H9 (cell line): ENCODE data around the gene ABHD8. TPM values are rescaled to one million over a fixed set of nuclear protein-coding genes. Genes with fewer than 3 reads are reported as not detected.

Experiments used
- DNase-seq: peaks from one replicate; pipeline ENCODE4 v3.0.0-alpha.2; 2017
- H2AFZ ChIP-seq: one replicate; pipeline ENCODE4 v1.6.1; 2013; ENCODE audit warnings: mild to moderate bottlenecking, low read length, control low read depth, moderate library complexity
- H2AK5ac ChIP-seq: 2 replicates; pipeline ENCODE4 v1.6.1; 2013; ENCODE audit warnings: low read length, control low read depth, mixed read lengths; ENCODE audit not compliant: insufficient read length
- H2BK120ac ChIP-seq: one replicate; pipeline ENCODE4 v1.6.1; 2013; ENCODE audit warnings: low read depth, mild to moderate bottlenecking, low read length, control low read depth, inconsistent platforms; ENCODE audit not compliant: poor library complexity, severe bottlenecking
- H2BK12ac ChIP-seq: 2 replicates; pipeline ENCODE4 v1.6.1; 2013; ENCODE audit warnings: low read length, control low read depth, mixed read lengths, low read depth; ENCODE audit not compliant: insufficient read length
- H2BK15ac ChIP-seq: 2 replicates; pipeline ENCODE4 v1.6.1; 2013; ENCODE audit warnings: low read depth, low read length, control low read depth
- H2BK20ac ChIP-seq: one replicate; pipeline ENCODE4 v1.6.1; 2013; ENCODE audit warnings: low read depth, mild to moderate bottlenecking, low read length, control low read depth, inconsistent platforms; ENCODE audit not compliant: poor library complexity, severe bottlenecking
- H2BK5ac ChIP-seq: 2 replicates; pipeline ENCODE4 v1.6.1; 2013; ENCODE audit warnings: low read length, control low read depth, mixed read lengths; ENCODE audit not compliant: insufficient read length
- H3K14ac ChIP-seq: 2 replicates; pipeline ENCODE4 v1.6.1; 2013; ENCODE audit warnings: low read length, control low read depth; ENCODE audit not compliant: insufficient read depth
- H3K18ac ChIP-seq: 2 replicates; pipeline ENCODE4 v1.6.1; 2013; ENCODE audit warnings: low read depth, mild to moderate bottlenecking, mixed read lengths, low read length, control low read depth; ENCODE audit not compliant: insufficient read length
- H3K23ac ChIP-seq: 2 replicates; pipeline ENCODE4 v1.6.1; 2013; ENCODE audit warnings: low read length, control low read depth, mixed read lengths, low read depth; ENCODE audit not compliant: insufficient read length
- H3K23me2 ChIP-seq: 2 replicates; pipeline ENCODE4 v1.6.1; 2013; ENCODE audit warnings: low read depth, mild to moderate bottlenecking, mixed read lengths, low read length, control low read depth; ENCODE audit not compliant: insufficient read length, poor library complexity, severe bottlenecking
- H3K27ac ChIP-seq: 2 replicates; pipeline ENCODE4 v1.5.1; 2013; ENCODE audit warnings: low read length, control low read depth, mixed read lengths, low read depth; ENCODE audit not compliant: insufficient read length
- H3K27me3 ChIP-seq: 2 replicates; pipeline ENCODE4 v1.6.1; 2013; ENCODE audit warnings: low read length, control low read depth, inconsistent platforms; ENCODE audit not compliant: insufficient read depth
- H3K4ac ChIP-seq: 2 replicates; pipeline ENCODE4 v1.6.1; 2013; ENCODE audit warnings: low read depth, mild to moderate bottlenecking, control low read depth, inconsistent platforms, low read length, moderate library complexity
- H3K4me1 ChIP-seq: 2 replicates; pipeline ENCODE4 v1.6.1; 2013; ENCODE audit warnings: low read length, control low read depth, inconsistent platforms; ENCODE audit not compliant: insufficient read depth
- H3K4me2 ChIP-seq: 2 replicates; pipeline ENCODE4 v1.6.1; 2013; ENCODE audit warnings: low read length, control low read depth, mixed read lengths; ENCODE audit not compliant: insufficient read length, insufficient read depth
- H3K56ac ChIP-seq: 2 replicates; pipeline ENCODE4 v1.6.1; 2013; ENCODE audit warnings: low read depth, mild to moderate bottlenecking, mixed read lengths, low read length, control low read depth; ENCODE audit not compliant: insufficient read length
- H3K79me1 ChIP-seq: 2 replicates; pipeline ENCODE4 v1.6.1; 2013; ENCODE audit warnings: low read depth, mild to moderate bottlenecking, moderate library complexity, low read length, control low read depth, inconsistent platforms; ENCODE audit not compliant: insufficient read depth, poor library complexity, severe bottlenecking
- H3K79me2 ChIP-seq: 2 replicates; pipeline ENCODE4 v1.6.1; 2013; ENCODE audit warnings: low read length, control low read depth, inconsistent platforms; ENCODE audit not compliant: insufficient read depth
- H3K9ac ChIP-seq: 2 replicates; pipeline ENCODE4 v1.6.1; 2013; ENCODE audit warnings: low read length, control low read depth, mixed read lengths; ENCODE audit not compliant: insufficient read length; ENCODE audit errors: extremely low read depth
- H3K9me3 ChIP-seq: one replicate; pipeline ENCODE4 v1.6.1; 2013; ENCODE audit warnings: low read depth, low read length, inconsistent platforms; ENCODE audit not compliant: control insufficient read depth
- H3T11ph ChIP-seq: one replicate; pipeline ENCODE4 v1.6.1; 2013; ENCODE audit warnings: mild to moderate bottlenecking, low read length, control low read depth, inconsistent platforms
- H4K20me1 ChIP-seq: one replicate; pipeline ENCODE4 v1.6.1; 2013; ENCODE audit not compliant: control insufficient read depth, insufficient read length, insufficient read depth
- H4K5ac ChIP-seq: 2 replicates; pipeline ENCODE4 v1.6.1; 2013; ENCODE audit warnings: low read depth, mild to moderate bottlenecking, mixed read lengths, low read length, control low read depth; ENCODE audit not compliant: insufficient read length
- H4K8ac ChIP-seq: replicated peaks from 2 replicates; pipeline ENCODE4 v1.6.1; 2013; ENCODE audit warnings: low read length, control low read depth, mixed read lengths, low read depth; ENCODE audit not compliant: insufficient read length
- H4K91ac ChIP-seq: 2 replicates; pipeline ENCODE4 v1.6.1; 2013; ENCODE audit warnings: low read depth, mild to moderate bottlenecking, moderate library complexity, mixed read lengths, low read length, control low read depth; ENCODE audit not compliant: insufficient read length
- H3K27ac Mint-ChIP-seq, 3 experiments: 2 replicates in 2 of 3; 3 replicates in 1 of 3; pipeline ENCODE4 v1.8.0; 2020 to 2021; ENCODE audit warnings: mixed read lengths in 3 of 3, mild to moderate bottlenecking in 1 of 3, moderate library complexity in 1 of 3
- H3K27me3 Mint-ChIP-seq: 2 replicates; pipeline ENCODE4 v1.8.0; 2021; ENCODE audit warnings: low read depth, mild to moderate bottlenecking, moderate library complexity, mixed read lengths
- H3K36me3 Mint-ChIP-seq, 3 experiments: 2 replicates in 2 of 3; 3 replicates in 1 of 3; pipeline ENCODE4 v1.8.0; 2020 to 2021; ENCODE audit warnings: low read depth in 3 of 3, mixed read lengths in 3 of 3; ENCODE audit not compliant: insufficient read depth in 1 of 3
- H3K4me1 Mint-ChIP-seq, 2 experiments: 2 replicates each; pipeline ENCODE4 v1.8.0; 2020; ENCODE audit warnings: mixed read lengths in 2 of 2
- H3K4me3 Mint-ChIP-seq, 2 experiments: 2 replicates in 1 of 2; 3 replicates in 1 of 2; pipeline ENCODE4 v1.8.0; 2020 to 2021; ENCODE audit warnings: mild to moderate bottlenecking in 2 of 2, mixed read lengths in 2 of 2, moderate library complexity in 1 of 2
- H3K9me3 Mint-ChIP-seq, 2 experiments: 2 replicates in 1 of 2; 3 replicates in 1 of 2; pipeline ENCODE4 v1.8.0; 2020; ENCODE audit warnings: mild to moderate bottlenecking in 2 of 2, mixed read lengths in 2 of 2, moderate library complexity in 1 of 2
- WGBS: extraction: QIAGEN DNeasy Blood & Tissue Kit; methylation state at CpG from one replicate; pipeline ENCODE4 v1.1.7; 2013; ENCODE audit warnings: missing lambda C conversion rate, low lambda C conversion rate, mixed read lengths; ENCODE audit not compliant: insufficient read length; ENCODE audit errors: extremely low coverage; 5-methylcytosine and 5-hydroxymethylcytosine counted together
- total RNA-seq: library from RNA; stranded (reverse); gene quantifications from 2 replicates; pipeline ENCODE4 v1.2.1, GENCODE V29; 2021
- TF ChIP-seq, protein P1 (sequence below): fragments of 200-600 bp; sonication (generic); conservative IDR thresholded peaks from 3 replicates; pipeline ENCODE4 v1.8.0; 2021; ENCODE audit warnings: antibody characterized with exemption, mild to moderate bottlenecking

Gene ABHD8
- total RNA-seq, 1 experiment from 2014 or later, result 11.7 TPM

GRCh38 chr19:17347877-17348276 lies 44.7 kb upstream of the ABHD8 start:
- Histone ChIP-seq H3K4ac (no peak overlapping the region), H3K79me1 (no peaks in the 10 kb centered on the region), H3K27ac (no peak overlapping the region), H3K4me1 (no peaks in the 10 kb centered on the region), H3K23me2 (no peaks in the 10 kb centered on the region), H4K5ac (no peak overlapping the region), H3K56ac (no peak overlapping the region), H2BK20ac (no peak overlapping the region), H2BK15ac (no peak overlapping the region), H3K18ac (no peak overlapping the region), H2BK12ac (no peak overlapping the region), H3K9ac (no peak overlapping the region), H3K9me3 (no peaks in the 10 kb centered on the region), H3T11ph (no peak overlapping the region), H2BK5ac (no peak overlapping the region), H2BK120ac (no peak overlapping the region), H3K27me3 (no peaks in the 10 kb centered on the region), H4K8ac (no peak overlapping the region), H3K14ac (no peak overlapping the region), H2AK5ac (no peak overlapping the region), H3K23ac (no peak overlapping the region), H3K79me2 (no peaks in the 10 kb centered on the region), H4K91ac (no peak overlapping the region), H3K4me2 (no peak overlapping the region), H4K20me1 (no peaks in the 10 kb centered on the region), H2AFZ (no peak overlapping the region)
- H3K36me3 Mint-ChIP-seq, result peaks cover 0 to 10% (median 1%) of the 10 kb centered on the region in 3 experiments; a peak in 4 of 7 replicates
- peaks cover 13 to 20% of the 10 kb centered on the region in 2 experiments for H3K4me1 Mint-ChIP-seq
- TF ChIP-seq, protein P1, sequence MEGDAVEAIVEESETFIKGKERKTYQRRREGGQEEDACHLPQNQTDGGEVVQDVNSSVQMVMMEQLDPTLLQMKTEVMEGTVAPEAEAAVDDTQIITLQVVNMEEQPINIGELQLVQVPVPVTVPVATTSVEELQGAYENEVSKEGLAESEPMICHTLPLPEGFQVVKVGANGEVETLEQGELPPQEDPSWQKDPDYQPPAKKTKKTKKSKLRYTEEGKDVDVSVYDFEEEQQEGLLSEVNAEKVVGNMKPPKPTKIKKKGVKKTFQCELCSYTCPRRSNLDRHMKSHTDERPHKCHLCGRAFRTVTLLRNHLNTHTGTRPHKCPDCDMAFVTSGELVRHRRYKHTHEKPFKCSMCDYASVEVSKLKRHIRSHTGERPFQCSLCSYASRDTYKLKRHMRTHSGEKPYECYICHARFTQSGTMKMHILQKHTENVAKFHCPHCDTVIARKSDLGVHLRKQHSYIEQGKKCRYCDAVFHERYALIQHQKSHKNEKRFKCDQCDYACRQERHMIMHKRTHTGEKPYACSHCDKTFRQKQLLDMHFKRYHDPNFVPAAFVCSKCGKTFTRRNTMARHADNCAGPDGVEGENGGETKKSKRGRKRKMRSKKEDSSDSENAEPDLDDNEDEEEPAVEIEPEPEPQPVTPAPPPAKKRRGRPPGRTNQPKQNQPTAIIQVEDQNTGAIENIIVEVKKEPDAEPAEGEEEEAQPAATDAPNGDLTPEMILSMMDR, result no peak
- DNase-seq, result no peak
- no peak overlapping the region for H3K4me3 Mint-ChIP-seq
- H3K27ac Mint-ChIP-seq, result peak overlapping the region in 1 of 3 experiments; percentile 34; a peak in 2 of 7 replicates
- WGBS, result no CpG with 5 or more reads among the region's 2 CpGs
- H3K27me3 Mint-ChIP-seq, result peaks cover 4% of the 10 kb centered on the region; the same call in 1 of the 2 replicates
- no peaks in the 10 kb centered on the region; a peak in 2 of 5 replicates for H3K9me3 Mint-ChIP-seq
